Neural progenitor cell (in vitro differentiated cells): ENCODE results near the gene CDCA5. TPM values are rescaled to one million over a fixed set of nuclear protein-coding genes. Genes with fewer than 3 reads are reported as not detected.

Experiments used
- DNase-seq: peaks from one replicate; pipeline ENCODE4 v3.0.0-alpha.2; 2016; ENCODE audit warnings: low spot score
- H2AFZ ChIP-seq: fragments of 200-600 bp; sonication (generic); replicated peaks from 2 replicates; pipeline ENCODE4 v1.6.1; 2016; ENCODE audit warnings: antibody characterized with exemption
- H3F3A ChIP-seq: fragments of 200-600 bp; sonication (generic); 2 replicates; pipeline ENCODE4 v1.6.1; 2016; ENCODE audit warnings: antibody characterized with exemption, low read depth
- H3K27ac ChIP-seq: fragments of 200-600 bp; sonication (generic); 2 replicates; pipeline ENCODE4 v1.5.1; 2016; ENCODE audit warnings: mild to moderate bottlenecking
- H3K27me3 ChIP-seq: fragments of 200-600 bp; sonication (generic); 2 replicates; pipeline ENCODE4 v1.6.1; 2016; ENCODE audit warnings: mild to moderate bottlenecking, moderate library complexity
- H3K36me3 ChIP-seq: fragments of 200-600 bp; sonication (generic); 2 replicates; pipeline ENCODE4 v1.5.1; 2016
- H3K4me1 ChIP-seq: fragments of 200-600 bp; sonication (generic); 2 replicates; pipeline ENCODE4 v1.6.1; 2016; ENCODE audit warnings: mixed run types
- H3K4me2 ChIP-seq: fragments of 200-600 bp; sonication (generic); 2 replicates; pipeline ENCODE4 v1.6.1; 2016
- H3K4me3 ChIP-seq: fragments of 200-600 bp; sonication (generic); 2 replicates; pipeline ENCODE4 v1.5.1; 2016
- H3K79me2 ChIP-seq: fragments of 200-600 bp; sonication (generic); 2 replicates; pipeline ENCODE4 v1.6.1; 2016; ENCODE audit warnings: low read depth
- H3K9ac ChIP-seq: fragments of 200-600 bp; sonication (generic); 2 replicates; pipeline ENCODE4 v1.6.1; 2016
- H3K9me3 ChIP-seq: fragments of 200-600 bp; sonication (generic); 2 replicates; pipeline ENCODE4 v1.5.1; 2016; ENCODE audit warnings: low read depth
- H4K20me1 ChIP-seq: fragments of 200-600 bp; sonication (generic); 2 replicates; pipeline ENCODE4 v1.6.1; 2016; ENCODE audit warnings: low read depth
- H3K27ac Mint-ChIP-seq: 3 replicates; pipeline ENCODE4 v1.8.0; 2021; ENCODE audit warnings: mixed read lengths
- H3K27me3 Mint-ChIP-seq: 2 replicates; pipeline ENCODE4 v1.8.0; 2022; ENCODE audit warnings: low read depth, mild to moderate bottlenecking, inconsistent platforms, moderate library complexity, mixed read lengths; ENCODE audit not compliant: insufficient read depth
- H3K36me3 Mint-ChIP-seq: 3 replicates; pipeline ENCODE4 v1.8.0; 2021; ENCODE audit warnings: mixed read lengths
- H3K4me1 Mint-ChIP-seq: 3 replicates; pipeline ENCODE4 v1.8.0; 2021; ENCODE audit warnings: mixed read lengths
- H3K4me3 Mint-ChIP-seq: 3 replicates; pipeline ENCODE4 v1.8.0; 2021; ENCODE audit warnings: mild to moderate bottlenecking, moderate library complexity, mixed read lengths
- H3K9me3 Mint-ChIP-seq: 3 replicates; pipeline ENCODE4 v1.8.0; 2020; ENCODE audit warnings: mixed read lengths
- CTCF ChIP-seq: fragments of 200-600 bp; sonication (generic); IDR thresholded peaks from 2 replicates; pipeline ENCODE4 v1.5.1; 2017; ENCODE audit warnings: antibody characterized with exemption, mild to moderate bottlenecking
- EZH2 ChIP-seq: fragments of 200-600 bp; sonication (generic); IDR thresholded peaks from 2 replicates; pipeline ENCODE4 v1.6.1; 2017; ENCODE audit warnings: antibody characterized with exemption, mild to moderate bottlenecking, moderate library complexity
- EZH2phosphoT487 ChIP-seq: fragments of 200-600 bp; sonication (generic); IDR thresholded peaks from 2 replicates; pipeline ENCODE4 v1.6.1; 2017; ENCODE audit warnings: antibody characterized with exemption
- total RNA-seq: library from RNA; depleted of rRNA; stranded (reverse); fragments of >200 nt; gene quantifications from 2 replicates; pipeline ENCODE4 v1.2.3, GENCODE V29; 2015; ENCODE audit warnings: low replicate concordance

The CDCA5 gene
- total RNA-seq, 1 donor from 2014 or later, result 46.7 TPM

GRCh38 chr11:65036931-65037330 lies 46.9 kb downstream of the CDCA5 start:
- no peak overlapping the region for H3K9ac ChIP-seq
- Mint-ChIP-seq H3K27me3 (peaks cover 4% of the 10 kb centered on the region), H3K4me1 (peaks cover 2% of the 10 kb centered on the region), H3K9me3 (no peaks in the 10 kb centered on the region), H3K27ac (no peak overlapping the region), H3K4me3 (no peak overlapping the region), H3K36me3 (no peaks in the 10 kb centered on the region)
- peaks cover 8% of the 10 kb centered on the region for H3F3A ChIP-seq
- TF ChIP-seq EZH2 (no peak), EZH2phosphoT487 (no peak), CTCF (no peak)
- H3K4me1 ChIP-seq, result no peaks in the 10 kb centered on the region
- H3K27ac ChIP-seq, result no peak overlapping the region
- no peaks in the 10 kb centered on the region for H3K27me3 ChIP-seq
- no peaks in the 10 kb centered on the region for H3K36me3 ChIP-seq
- H3K79me2 ChIP-seq, result peaks cover 4% of the 10 kb centered on the region
- H2AFZ ChIP-seq, result no peak overlapping the region
- H3K9me3 ChIP-seq, result no peaks in the 10 kb centered on the region
- H3K4me2 ChIP-seq, result no peak overlapping the region
- DNase-seq, result no peak
- no peak overlapping the region for H3K4me3 ChIP-seq
- H4K20me1 ChIP-seq, result peaks cover 3% of the 10 kb centered on the region

GRCh38 chr11:65035579-65035978 lies 48.3 kb downstream of the CDCA5 start:
- H3K36me3 ChIP-seq, result no peaks in the 10 kb centered on the region
- no peak overlapping the region for H3K9ac ChIP-seq
- H3K9me3 ChIP-seq, result no peaks in the 10 kb centered on the region
- no peak overlapping the region for H2AFZ ChIP-seq
- H3K27me3 ChIP-seq, result no peaks in the 10 kb centered on the region
- no peak for TF ChIP-seq EZH2
- no peak for TF ChIP-seq EZH2phosphoT487
- no peak for TF ChIP-seq CTCF
- Mint-ChIP-seq H3K4me3 (no peak overlapping the region), H3K36me3 (no peaks in the 10 kb centered on the region), H3K27me3 (peaks cover under 1% of the 10 kb centered on the region), H3K9me3 (no peaks in the 10 kb centered on the region), H3K4me1 (peaks cover 2% of the 10 kb centered on the region), H3K27ac (no peak overlapping the region)
- no peaks in the 10 kb centered on the region for H3K4me1 ChIP-seq
- H3K4me3 ChIP-seq, result no peak overlapping the region
- no peaks in the 10 kb centered on the region for H4K20me1 ChIP-seq
- H3K79me2 ChIP-seq, result no peaks in the 10 kb centered on the region
- peaks cover 7% of the 10 kb centered on the region for H3F3A ChIP-seq
- H3K4me2 ChIP-seq, result no peak overlapping the region
- H3K27ac ChIP-seq, result no peak overlapping the region
- no peak for DNase-seq

GRCh38 chr11:65034423-65034822 lies 49.4 kb downstream of the CDCA5 start:
- Histone ChIP-seq H3K9ac (no peak overlapping the region), H3K4me1 (no peaks in the 10 kb centered on the region), H3F3A (no peaks in the 10 kb centered on the region), H3K36me3 (no peaks in the 10 kb centered on the region), H3K4me2 (no peak overlapping the region), H4K20me1 (no peaks in the 10 kb centered on the region), H3K27me3 (no peaks in the 10 kb centered on the region), H3K9me3 (no peaks in the 10 kb centered on the region), H3K79me2 (no peaks in the 10 kb centered on the region), H2AFZ (no peak overlapping the region), H3K4me3 (no peak overlapping the region), H3K27ac (no peak overlapping the region)
- no peaks in the 10 kb centered on the region for H3K27me3 Mint-ChIP-seq
- no peak for TF ChIP-seq EZH2phosphoT487
- TF ChIP-seq EZH2, result no peak
- TF ChIP-seq CTCF, result no peak
- H3K27ac Mint-ChIP-seq, result no peak overlapping the region
- no peaks in the 10 kb centered on the region for H3K9me3 Mint-ChIP-seq
- no peak for DNase-seq
- H3K36me3 Mint-ChIP-seq, result no peaks in the 10 kb centered on the region
- no peaks in the 10 kb centered on the region for H3K4me1 Mint-ChIP-seq
- H3K4me3 Mint-ChIP-seq, result no peak overlapping the region
